HG03103 (cell line): Measurements from ENCODE around the gene C2CD4D.

Experiments used
- ATAC-seq: cut with Tn5 transposase; IDR thresholded peaks from one replicate; pipeline ENCODE4 v1.9.1; 2021; ENCODE audit warnings: low read depth; ENCODE audit not compliant: unreplicated experiment

Gene C2CD4D

DNA sequence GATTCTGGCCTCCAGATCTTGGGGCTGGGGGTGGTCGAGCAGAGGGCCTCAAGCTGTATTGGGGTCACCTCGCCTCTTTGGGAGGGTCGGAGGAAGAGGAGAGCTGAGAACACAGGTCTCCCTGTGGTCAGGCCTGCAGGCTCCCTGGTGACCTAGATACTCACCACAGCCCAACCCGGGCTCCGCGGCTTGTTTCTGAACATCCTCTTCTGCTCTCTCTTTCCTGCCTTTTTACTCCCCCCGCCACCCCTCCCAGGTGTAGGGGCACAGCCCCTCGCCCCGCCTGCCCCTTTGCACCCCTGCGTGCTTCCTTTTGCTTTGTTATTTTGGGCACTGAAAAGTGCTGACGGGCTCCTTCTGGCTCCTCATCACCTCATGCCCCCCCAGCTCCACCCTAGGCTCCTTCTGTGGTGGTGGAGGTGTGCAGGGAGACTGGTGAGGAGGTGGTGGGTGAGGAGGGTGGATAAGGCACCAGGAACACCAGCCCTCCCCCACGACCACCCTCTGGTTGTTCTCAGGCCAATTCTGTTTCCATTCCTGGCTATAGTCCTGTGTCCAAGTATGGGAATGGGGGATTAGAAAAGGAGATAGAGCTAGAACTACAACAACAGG is 23.8 kb downstream of the C2CD4D start:
- ATAC-seq, result no peak

- ATAC-seq, result no peak
These were observed 24.6 kb downstream of the C2CD4D start for GRCh38 chr1:151814971-151815545.

GRCh38 chr1:151814426-151814825 is 25.2 kb downstream of the C2CD4D start:
- no peak for ATAC-seq

DNA sequence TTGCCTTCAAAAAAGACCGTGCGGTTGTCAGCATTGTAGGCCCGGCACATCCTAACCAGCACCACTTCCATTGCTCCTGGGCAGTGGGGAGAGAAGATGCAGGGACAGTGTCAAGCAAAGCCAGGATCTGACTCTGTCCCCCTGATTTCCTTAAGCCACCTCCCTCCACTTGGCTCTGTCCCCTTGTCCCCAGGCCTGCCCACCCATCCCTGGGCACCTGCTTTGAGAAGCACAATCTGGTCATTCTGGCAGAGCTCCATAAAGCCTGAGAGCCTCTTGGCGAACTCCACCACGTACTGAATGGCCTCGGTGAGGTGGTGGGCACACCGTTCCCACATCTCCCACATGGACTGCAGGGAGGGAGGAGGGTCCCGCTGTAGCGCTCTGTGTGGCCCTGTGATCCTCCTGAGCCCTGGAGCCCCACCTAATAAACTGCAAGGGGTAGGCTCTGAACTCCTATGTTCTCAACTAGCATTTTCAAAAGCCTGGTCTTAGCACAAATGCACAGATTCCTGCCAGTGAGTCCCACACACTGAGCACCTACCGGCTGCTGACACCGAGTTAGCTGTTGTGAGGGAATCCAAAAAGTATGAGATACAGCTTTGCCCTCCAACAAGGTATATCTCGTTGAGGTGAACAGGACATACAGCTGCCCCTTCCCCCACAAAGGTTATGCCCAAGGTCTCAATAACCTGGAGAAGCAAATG is 26.2 kb downstream of the C2CD4D start:
- ATAC-seq, result no peak

- no peak for ATAC-seq
These were observed 28.4 kb downstream of the C2CD4D start for GRCh38 chr1:151811181-151811580.

GRCh38 chr1:151809985-151810556 is 29.5 kb downstream of the C2CD4D start:
- ATAC-seq, result no peak

GRCh38 chr1:151809290-151809984 is 30.2 kb downstream of the C2CD4D start:
- ATAC-seq, result no peak

GRCh38 chr1:151807766-151808165 is 31.9 kb downstream of the C2CD4D start:
- no peak for ATAC-seq

DNA sequence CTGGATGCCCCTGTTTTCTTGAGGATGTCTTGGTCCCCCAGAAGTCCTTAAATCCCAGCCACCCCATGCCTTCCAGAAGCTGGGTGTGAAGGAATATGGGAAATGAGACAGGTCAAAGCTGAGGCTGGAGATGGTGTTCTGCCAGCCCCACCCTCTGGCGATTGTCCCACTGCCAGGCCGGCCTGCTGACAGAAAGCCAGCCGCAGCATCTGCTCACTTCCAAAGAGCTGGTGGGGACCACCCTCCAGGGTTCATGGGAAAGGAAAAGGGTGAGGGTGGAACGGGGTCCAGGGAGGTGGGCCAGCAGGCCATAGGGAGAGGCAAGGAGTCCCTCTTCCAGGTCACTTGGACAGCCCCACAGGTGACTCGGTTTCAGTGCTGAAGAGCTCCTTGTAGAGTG is 32.5 kb downstream of the C2CD4D start:
- ATAC-seq, result no peak

DNA sequence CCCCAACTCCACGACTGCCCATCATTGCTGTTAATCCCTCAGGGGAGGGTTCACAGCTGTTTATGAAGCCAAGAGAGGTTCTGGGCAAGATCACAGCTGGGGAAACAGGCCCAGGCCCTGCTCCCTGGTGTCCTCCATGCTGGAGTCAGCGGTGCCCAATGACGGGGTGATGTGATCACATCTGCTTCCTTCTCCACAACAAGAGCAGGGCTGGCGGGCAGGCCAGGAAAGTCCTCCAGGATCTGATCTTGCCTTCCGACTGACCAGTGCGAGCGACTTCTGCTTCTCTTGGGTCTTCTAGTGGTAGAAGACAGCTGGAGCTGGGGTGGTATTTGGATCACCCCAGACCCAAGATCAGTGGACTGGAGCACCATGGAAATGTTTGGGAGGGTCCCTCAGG is 33.5 kb downstream of the C2CD4D start:
- no peak for ATAC-seq

DNA sequence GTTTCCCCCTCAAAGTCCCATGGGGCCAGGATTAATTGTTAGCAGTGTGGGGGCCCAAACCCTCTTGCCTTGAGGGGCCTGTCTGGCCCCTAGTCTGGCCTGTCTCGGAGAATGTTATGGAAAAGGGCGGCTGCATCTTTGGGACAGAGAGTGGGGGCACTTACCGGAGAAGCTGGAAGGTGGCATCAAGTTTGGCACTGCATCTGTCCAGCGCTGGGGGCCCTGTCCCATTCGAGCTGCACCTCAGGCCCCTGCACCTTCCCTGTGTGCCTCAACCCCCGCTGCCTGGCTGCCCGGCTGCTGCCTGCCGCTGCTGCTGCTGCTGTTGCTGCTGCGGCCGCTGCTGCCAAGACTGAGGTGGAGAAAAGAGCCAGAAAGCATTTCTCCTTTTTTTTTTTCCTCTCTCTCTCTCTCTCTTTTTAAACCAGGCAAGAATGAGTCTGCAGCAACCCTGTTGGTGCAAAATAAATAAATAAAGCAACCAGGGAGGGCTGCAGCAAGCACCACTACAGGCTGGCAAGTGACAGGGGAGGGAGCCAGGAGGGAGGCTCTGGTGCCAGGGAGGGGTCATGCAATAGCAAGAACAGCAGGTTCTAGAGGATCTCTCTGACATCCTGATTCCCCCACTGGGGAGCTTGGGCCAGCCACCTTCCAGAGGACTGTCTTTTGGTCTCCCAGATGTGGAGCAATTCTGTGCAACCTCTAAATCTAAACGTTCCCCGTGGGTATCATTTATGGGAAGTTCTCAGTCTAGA is 34.4 kb downstream of the C2CD4D start, which contains the start of gene LINGO4:
TSS of gene LINGO4 (minus strand) at position 354 of the 755 bp plus-strand sequence. CDS start 2,715 bp downstream, outside the sequence.
- no peak for ATAC-seq

DNA sequence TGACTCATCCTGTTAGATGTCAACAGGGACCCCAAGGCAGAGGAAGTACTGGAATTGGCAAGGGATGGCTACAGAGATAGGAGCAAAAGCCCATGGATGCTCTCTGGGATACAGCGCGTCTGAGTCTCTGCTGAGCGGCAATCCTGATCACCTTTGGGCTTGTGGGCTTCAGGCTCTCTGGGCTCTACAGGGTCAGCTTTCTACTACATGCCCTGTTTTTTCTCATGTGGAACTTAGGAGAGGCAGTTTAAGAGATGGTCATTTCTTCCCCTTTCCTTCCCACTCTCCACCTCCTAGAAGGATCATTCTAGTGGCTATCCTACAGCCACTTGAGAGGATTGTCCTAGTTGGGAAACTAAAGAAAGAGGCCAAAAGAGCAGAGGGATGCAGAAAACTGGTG is 35.7 kb downstream of the C2CD4D start:
- ATAC-seq, result no peak

GRCh38 chr1:151803164-151803563 is 36.5 kb downstream of the C2CD4D start:
- ATAC-seq, result no peak

GRCh38 chr1:151802372-151802771 is 37.2 kb downstream of the C2CD4D start:
- no peak for ATAC-seq

- ATAC-seq, result no peak
These were observed 37.8 kb downstream of the C2CD4D start for GRCh38 chr1:151801846-151802245.

GRCh38 chr1:151801310-151801820 is 38.3 kb downstream of the C2CD4D start:
- ATAC-seq, result no peak

- no peak for ATAC-seq
These were observed 38.8 kb downstream of the C2CD4D start for GRCh38 chr1:151800830-151801229.

DNA sequence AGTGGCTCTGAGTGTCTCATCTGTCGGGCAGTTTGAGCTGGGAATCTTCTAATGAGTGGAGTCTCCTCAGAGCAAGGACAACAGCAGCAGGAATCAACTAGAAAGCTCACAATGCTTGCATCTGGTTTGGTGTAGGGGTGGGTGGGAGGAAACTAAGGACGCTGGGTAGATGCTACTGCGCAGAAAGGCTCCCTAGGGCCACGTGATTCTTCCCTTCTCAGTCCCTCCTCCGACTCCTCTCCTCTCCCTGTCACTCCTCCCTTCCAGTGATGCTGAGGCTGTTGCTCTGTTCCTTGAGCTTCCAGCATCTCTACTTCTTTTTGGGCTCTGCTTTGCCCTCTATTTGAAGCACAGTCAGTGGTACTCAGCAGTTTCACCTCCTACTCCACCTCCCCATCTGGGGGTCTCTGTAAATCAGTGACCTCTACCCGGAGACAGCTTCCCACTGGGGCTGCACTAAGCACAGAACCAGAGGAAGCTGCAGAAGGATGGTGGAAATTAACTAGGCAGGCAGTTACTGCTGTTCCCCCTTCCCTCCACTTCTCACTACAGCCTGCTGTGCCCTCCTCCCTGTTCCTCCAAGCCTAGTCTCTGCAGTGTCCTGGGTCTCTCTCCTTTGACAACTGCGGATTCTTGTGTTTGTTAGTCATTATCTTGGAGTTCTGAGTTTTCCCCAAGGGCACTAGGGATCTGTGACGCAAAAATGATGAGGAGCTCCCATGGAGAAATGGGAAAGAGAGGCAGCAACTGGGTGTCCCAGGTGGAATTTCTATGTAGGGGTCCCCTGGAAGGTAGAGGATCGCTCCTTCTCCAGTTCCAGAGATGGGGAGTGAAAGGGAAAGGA is 40.2 kb downstream of the C2CD4D start:
- no peak for ATAC-seq

GRCh38 chr1:151798571-151798970 is 41.0 kb downstream of the C2CD4D start:
- no peak for ATAC-seq
